Urinary bladder (tissue), 4 donors: ENCODE data around the gene CRYGS. TPM values are rescaled to one million over a fixed set of nuclear protein-coding genes. Genes with fewer than 3 reads are reported as not detected.

Experiments used
- DNase-seq: peaks from one replicate; pipeline ENCODE4 v3.0.0-alpha.2; 2015; ENCODE audit errors: extremely low spot score
- H3K27ac ChIP-seq: one replicate; pipeline ENCODE4 v1.5.1; 2013; ENCODE audit warnings: low read depth, mild to moderate bottlenecking, moderate library complexity
- H3K36me3 ChIP-seq: one replicate; pipeline ENCODE4 v1.6.1; 2013; ENCODE audit warnings: mild to moderate bottlenecking, moderate library complexity; ENCODE audit not compliant: insufficient read depth
- H3K4me1 ChIP-seq: one replicate; pipeline ENCODE4 v1.6.1; 2013; ENCODE audit warnings: mild to moderate bottlenecking, moderate library complexity; ENCODE audit not compliant: insufficient read depth
- H3K4me3 ChIP-seq: one replicate; pipeline ENCODE4 v1.5.1; 2013; ENCODE audit warnings: low read depth, low read length
- WGBS: extraction: QIAGEN DNeasy Blood & Tissue Kit; methylation state at CpG from one replicate; pipeline ENCODE4 v1.1.7; 2013; 5-methylcytosine and 5-hydroxymethylcytosine counted together
- polyA plus RNA-seq: library from polyadenylated mRNA; stranded (reverse); fragments of 200-250 nt; gene quantifications from one replicate; pipeline ENCODE4 v1.2.3, GENCODE V29; 2013
- total RNA-seq: library from RNA; depleted of rRNA; stranded (reverse); fragments of >200 nt; gene quantifications from one replicate; pipeline ENCODE4 v1.2.3, GENCODE V29; 2014
- donor health status: healthy with polysubstance abuse.
- donor health status: healthy.

The CRYGS gene
- total and polyA plus RNA-seq, 2 donors: 1.3 to 2.7 TPM

DNA sequence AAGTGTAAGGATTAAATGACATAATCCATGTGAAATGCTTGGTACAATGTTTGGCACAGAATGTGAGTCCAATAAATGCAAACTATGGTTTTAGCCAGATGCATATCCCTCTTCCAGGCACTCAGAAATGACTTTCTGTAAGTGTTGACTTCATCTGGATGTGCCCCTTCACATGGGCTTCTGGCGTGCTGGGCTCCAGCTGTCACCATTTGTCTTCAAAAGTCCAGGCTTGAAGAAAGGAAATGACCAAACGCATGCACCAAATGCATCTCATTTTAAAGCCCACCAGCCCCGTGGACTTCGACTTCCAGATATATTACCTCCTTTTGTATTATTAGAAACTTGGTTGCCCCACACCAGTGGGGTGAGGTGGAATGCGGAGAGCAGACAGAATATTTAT is 23.7 kb downstream of the CRYGS start:
- DNase-seq: no peak
- WGBS: 64% methylated on average over 5 of the region's 5 CpGs
- Histone ChIP-seq H3K4me3 (no peak overlapping the region), H3K27ac (no peak overlapping the region), H3K36me3 (no peaks in the 10 kb centered on the region), H3K4me1 (no peaks in the 10 kb centered on the region)

DNA sequence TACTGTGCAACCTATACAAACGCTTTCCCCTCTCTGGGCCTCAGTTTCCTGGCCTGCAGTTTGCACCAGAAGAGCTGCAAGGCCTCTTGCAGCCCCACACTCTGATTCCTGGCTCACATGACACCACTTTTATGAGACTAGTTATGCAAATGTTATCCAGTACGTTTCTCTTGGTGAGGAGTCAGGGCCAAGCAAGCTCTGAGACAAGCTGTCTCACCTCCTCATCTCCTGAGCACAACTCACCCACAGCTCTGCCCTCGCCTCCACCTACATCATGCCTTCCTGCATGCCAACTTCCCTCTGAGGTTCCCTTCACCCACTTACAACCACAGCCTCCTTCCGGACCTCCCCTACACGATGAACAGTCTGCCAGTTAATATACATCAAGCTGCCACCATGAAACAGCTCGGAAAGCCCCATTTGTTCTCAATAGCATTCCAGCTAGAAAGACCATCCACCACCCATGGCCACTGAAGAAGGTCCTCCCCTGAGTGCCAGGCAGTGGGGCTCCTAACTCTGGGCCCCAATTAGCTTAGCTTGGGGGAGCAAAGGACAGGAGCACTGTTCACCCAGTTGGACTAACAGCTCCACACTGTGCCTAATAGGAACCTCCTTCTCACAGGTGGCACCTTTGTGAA is 25.0 kb downstream of the CRYGS start:
- no peak overlapping the region for H3K4me3 ChIP-seq
- no peak overlapping the region for H3K27ac ChIP-seq
- no peak for DNase-seq
- no peaks in the 10 kb centered on the region for H3K36me3 ChIP-seq
- no peaks in the 10 kb centered on the region for H3K4me1 ChIP-seq
- WGBS: 58% methylated on average over 6 of the region's 6 CpGs

DNA sequence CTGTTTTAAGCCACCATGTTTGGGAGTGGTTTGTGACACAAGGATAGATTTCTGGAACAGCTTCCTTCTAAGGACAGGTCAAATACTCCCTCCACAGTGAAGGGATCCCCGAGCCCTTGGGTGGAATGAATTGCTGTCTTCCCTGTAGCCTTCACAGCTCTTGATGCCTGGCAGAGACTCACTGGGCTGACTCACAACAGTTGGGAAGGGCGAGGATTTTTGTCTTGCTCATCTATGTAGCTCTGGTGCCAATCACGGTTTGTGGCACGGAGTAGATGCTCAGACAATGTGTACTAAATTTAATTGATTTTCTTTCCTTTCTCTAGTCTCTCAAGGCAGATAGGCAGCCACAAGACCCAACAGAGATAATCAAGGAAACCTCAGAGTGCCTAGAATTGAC is 27.0 kb downstream of the CRYGS start:
- H3K36me3 ChIP-seq: no peaks in the 10 kb centered on the region
- DNase-seq: no peak
- no peak overlapping the region for H3K27ac ChIP-seq
- H3K4me3 ChIP-seq: no peak overlapping the region
- H3K4me1 ChIP-seq: no peaks in the 10 kb centered on the region
- WGBS: 89% methylated on average over 4 of the region's 4 CpGs

DNA sequence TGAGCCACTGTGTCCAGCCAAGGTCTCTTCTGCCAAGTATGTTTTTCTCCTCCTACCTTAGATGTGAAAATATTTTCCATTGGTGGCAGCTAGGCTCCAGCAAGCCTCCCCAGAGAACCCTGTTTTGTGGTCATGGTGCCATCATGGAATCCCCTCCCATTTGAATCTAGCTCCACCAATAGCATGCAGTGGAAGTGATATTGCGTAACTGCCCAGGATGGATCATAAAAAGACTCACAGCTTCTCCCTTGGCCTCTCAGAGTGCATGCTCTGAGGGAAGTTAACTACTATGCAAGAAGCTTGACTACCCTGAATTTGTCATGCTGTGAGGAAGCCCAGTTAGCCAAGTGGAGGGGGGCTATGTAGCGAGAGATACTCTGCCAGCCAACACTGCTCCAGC is 27.5 kb downstream of the CRYGS start:
- Histone ChIP-seq H3K27ac (no peak overlapping the region), H3K4me1 (no peaks in the 10 kb centered on the region), H3K36me3 (no peaks in the 10 kb centered on the region), H3K4me3 (no peak overlapping the region)
- 96% methylated on average over 2 of the region's 2 CpGs for WGBS
- DNase-seq: no peak

DNA sequence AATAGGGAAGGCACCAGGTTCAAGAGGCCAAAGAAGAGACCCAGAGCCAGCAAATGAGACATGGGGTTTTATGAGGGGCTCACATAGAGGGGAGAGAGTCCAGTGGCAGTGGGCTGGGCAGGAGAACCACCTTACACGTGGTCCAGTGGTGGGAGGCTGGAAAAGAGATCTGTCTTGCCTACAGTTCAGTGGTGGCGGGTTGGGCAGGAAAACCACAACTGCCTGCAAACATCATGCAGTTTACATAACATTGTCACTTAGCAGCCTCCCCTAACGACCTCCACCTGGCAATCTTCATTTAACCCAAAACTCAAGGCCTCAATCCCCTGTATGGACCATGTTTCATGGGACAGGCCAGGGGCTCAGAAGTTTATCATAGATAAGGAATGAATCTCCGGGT is 29.1 kb downstream of the CRYGS start:
- Histone ChIP-seq H3K27ac (no peak overlapping the region), H3K36me3 (no peaks in the 10 kb centered on the region), H3K4me3 (no peak overlapping the region), H3K4me1 (no peaks in the 10 kb centered on the region)
- WGBS: 62% methylated on average over 4 of the region's 4 CpGs
- DNase-seq: no peak

DNA sequence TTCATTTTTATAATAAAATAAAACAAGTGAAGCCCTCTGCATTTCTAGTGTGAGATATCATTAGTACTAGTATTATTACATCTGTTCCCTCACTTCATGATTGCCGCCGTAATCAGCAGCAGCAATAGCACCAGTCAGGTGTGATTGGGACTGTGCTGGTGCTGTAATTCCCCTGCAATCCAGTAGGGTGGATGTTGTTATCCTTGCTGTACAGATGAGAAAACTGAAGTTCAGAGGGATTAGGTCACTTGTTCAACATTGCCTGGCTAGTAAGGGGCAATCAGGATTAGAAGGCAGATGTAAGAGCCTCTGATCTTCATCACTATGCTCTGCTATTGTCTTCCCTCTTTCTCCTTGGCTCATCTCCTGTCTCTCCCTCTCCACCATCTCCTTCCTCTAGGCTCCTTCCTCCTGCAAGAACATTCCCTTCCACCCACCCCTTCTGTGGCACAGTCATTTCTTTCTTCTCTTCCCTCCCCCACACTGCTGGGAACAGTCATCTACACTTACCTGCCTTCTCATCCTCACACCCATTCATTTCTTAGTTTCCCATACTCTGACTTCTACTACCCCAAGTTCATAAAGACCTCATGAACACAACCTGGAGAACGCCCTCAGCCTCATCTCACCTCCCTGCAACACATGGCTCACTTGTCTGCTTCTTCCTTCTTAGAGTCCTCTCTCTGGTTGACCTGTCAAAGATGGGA is 29.7 kb downstream of the CRYGS start:
- H3K4me1 ChIP-seq: no peaks in the 10 kb centered on the region
- H3K27ac ChIP-seq: no peak overlapping the region
- no peaks in the 10 kb centered on the region for H3K36me3 ChIP-seq
- DNase-seq: no peak
- H3K4me3 ChIP-seq: no peak overlapping the region
- WGBS: 82% methylated on average over 3 of the region's 3 CpGs

DNA sequence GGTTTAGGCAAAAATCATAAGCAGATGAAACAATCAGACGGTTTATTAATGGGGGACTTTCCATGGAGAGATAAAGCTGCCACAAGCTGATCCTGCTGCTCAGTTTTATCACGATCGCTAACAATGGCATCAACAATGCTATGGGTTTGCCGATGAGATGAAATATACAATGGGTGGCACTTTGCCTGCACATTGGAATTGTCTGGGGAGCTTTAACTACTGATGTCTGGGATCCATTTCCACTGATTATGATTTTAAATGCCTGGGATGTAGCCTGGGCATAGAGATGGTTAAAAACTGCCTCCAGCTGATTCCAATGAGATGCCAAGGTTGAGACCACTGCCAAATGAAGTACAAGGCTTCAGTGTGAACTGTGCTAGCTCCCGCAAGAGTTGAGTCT is 30.8 kb downstream of the CRYGS start:
- 29% methylated on average over 5 of the region's 5 CpGs for WGBS
- Histone ChIP-seq H3K27ac (no peak overlapping the region), H3K4me3 (no peak overlapping the region), H3K36me3 (no peaks in the 10 kb centered on the region), H3K4me1 (no peaks in the 10 kb centered on the region)
- no peak for DNase-seq

DNA sequence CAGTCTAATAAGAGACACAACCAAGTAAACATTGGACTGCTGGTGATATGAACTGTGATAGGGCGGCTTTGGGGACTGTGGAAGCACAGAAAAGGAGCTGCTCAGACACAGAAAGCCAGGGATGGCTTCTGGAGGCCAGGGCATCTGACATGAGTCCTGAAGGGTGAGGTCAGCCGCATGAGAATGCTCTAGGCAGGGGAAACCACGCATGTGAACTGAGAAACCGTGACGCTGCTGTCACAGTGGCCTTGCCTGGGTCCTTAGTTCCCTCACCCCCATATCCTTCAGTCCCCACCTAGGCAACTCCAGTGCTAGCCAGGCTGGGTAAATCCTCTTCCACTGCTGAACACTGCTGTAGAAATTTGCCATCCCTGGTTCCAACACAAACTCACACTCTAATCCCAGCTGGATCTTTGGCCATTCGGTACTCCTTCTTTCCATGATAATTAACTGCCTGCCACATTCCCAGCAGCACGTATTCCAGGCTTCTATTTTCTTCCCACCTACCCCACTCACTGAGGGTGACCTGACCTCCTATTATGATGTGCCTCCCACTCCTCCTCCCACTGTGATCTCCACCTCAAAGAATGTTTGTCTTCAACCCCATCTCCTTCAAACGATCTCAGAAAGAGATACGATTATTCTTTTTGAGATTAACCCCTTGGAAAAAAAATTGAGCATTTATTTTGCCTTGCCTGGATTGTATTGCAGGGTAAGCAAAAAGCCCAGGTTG is 31.4 kb downstream of the CRYGS start:
- WGBS: 54% methylated on average over 9 of the region's 9 CpGs
- no peak for DNase-seq
- H3K36me3 ChIP-seq: no peaks in the 10 kb centered on the region

DNA sequence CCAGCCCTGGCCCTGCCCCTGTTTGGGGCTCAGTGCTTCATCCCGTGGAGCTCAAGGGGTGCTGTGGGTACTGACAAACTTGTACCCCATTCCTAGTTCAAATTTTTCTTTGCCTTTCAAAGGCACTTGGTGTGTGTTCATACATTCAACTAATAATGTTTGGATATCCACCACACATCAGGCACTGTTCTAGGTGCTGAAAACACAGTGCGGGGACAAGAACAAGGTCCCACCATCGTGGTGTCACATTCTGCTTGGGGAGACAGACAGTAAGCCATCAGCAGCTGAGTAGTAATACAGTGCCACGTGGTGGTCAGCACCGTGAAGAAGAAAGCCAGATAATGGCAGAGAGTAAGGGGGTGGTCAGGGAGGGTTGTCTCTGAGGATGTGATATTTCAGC is 32.5 kb downstream of the CRYGS start:
- no peak for DNase-seq
- H3K36me3 ChIP-seq: no peaks in the 10 kb centered on the region
- no peaks in the 10 kb centered on the region for H3K4me1 ChIP-seq
- no peak overlapping the region for H3K27ac ChIP-seq
- no peak overlapping the region for H3K4me3 ChIP-seq
- WGBS: 75% methylated on average over 5 of the region's 5 CpGs

More for the DNA sequence above, 31.4 kb downstream of the CRYGS start:
- Histone ChIP-seq H3K27ac (no peak overlapping the region), H3K4me3 (no peak overlapping the region), H3K4me1 (no peaks in the 10 kb centered on the region)

DNA sequence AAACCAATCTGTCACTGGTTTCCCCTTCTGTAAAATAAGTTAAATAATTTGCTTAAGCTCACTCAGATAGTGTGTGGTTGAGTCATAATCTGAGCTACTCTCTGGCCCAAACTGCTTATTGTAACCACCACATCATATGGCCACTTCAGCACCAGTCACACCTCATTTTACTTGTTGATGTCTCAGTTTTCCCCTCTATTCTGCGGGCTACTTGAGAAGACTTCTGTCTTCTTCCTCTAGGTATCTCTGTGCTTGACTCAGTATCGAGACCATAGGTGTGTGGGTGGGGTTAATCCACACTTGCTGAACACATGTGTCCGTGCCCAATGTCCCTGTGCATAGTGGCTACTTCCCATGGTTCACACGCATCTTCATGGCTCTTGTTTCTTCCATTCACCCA is 32.9 kb downstream of the CRYGS start:
- H3K27ac ChIP-seq: no peak overlapping the region
- no peak for DNase-seq
- H3K4me1 ChIP-seq: no peaks in the 10 kb centered on the region
- 92% methylated on average over 4 of the region's 4 CpGs for WGBS
- H3K4me3 ChIP-seq: no peak overlapping the region
- H3K36me3 ChIP-seq: no peaks in the 10 kb centered on the region

DNA sequence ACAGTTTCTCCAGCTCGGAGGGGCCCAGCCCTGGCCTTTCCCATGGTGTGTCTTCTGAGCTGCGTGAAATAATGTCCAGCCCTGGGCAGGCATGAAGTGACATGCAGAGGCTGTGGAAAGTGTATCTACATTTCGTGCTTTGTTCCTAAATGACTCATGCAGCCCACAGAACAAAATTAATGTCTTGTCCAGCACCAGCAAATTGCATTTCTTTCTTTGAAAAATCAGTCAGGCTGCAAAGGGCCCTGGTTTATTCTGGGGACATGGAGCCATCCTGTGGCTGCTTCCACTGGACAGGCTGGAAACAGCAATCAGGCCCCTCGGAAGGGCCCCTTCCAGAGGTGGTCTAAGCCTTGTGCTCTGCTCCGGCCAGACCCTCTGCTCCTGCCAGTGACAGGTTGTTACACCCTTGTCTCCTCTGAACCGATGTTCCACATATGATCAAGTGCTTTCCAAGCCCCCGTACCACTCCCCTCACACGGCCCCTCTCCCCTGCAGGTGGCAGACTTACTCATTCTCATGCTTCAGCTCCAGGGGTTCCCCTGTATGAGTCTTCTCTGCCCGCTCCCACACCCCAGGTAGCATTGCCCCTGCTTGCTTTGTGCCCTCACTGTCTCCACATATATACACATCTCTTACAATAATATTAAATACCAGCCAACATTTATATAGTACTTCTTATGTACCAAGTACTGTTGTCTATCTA is 33.7 kb downstream of the CRYGS start:
- H3K27ac ChIP-seq: no peak overlapping the region
- no peak overlapping the region for H3K4me3 ChIP-seq
- DNase-seq: no peak
- H3K36me3 ChIP-seq: no peaks in the 10 kb centered on the region
- H3K4me1 ChIP-seq: no peaks in the 10 kb centered on the region
- WGBS: 64% methylated on average over 9 of the region's 9 CpGs

DNA sequence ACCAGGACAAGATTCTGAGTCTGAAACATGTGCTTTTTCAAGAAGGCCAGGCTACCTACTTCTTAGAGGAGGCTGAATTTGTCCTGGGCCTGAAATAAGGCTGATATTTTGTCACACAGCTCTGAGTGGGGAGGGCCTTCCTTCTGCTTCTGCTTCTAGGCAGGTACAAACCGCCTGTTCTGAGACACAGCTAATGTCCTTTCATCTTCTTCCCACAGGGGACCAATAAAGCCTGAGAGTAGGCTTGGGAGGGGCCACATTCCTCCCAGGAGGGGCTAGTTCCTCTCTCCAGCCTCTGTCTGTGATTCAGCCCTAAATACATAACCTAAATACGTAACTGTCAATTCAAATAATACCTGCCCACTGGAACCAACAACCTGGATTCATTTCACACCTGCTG is 34.8 kb downstream of the CRYGS start:
- H3K36me3 ChIP-seq: no peaks in the 10 kb centered on the region
- no peak overlapping the region for H3K27ac ChIP-seq
- no peaks in the 10 kb centered on the region for H3K4me1 ChIP-seq
- WGBS: 79% methylated on average over 2 of the region's 2 CpGs
- no peak for DNase-seq
- no peak overlapping the region for H3K4me3 ChIP-seq

DNA sequence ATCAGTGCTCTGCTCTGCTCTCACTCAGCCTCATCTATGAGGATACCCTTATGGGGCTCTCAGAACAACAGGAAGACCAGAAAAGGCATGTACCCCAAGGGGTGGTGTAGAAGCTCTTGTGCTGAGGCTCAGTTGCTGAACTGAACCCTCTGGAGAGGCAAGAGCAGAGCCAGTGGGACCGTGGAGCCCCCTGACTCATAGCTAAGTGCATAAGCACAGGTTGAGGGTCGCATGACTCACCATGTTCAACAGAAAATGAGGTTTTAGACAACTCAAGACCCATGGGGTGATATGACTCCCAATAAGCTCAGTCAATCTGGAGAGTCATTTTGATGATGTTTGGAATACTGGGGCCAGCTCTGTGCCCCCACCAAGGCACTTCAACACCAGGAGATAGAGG is 37.3 kb downstream of the CRYGS start:
- Histone ChIP-seq H3K4me3 (no peak overlapping the region), H3K4me1 (no peaks in the 10 kb centered on the region), H3K36me3 (no peaks in the 10 kb centered on the region), H3K27ac (no peak overlapping the region)
- no peak for DNase-seq
- 81% methylated on average over 2 of the region's 2 CpGs for WGBS
